Endothelial cell of umbilical vein (primary cell): Measurements from ENCODE around the gene GAPVD1. TPM values are rescaled to one million over a fixed set of nuclear protein-coding genes. Genes with fewer than 3 reads are reported as not detected.

ENCODE experiments used
- BruUV-seq: library from RNA; stranded (reverse); fragments of 400-500 nt; replicated peaks from 2 replicates; lab custom pipeline; 2021; lab: Mats Ljungman, UMichigan
- CTCF ChIA-PET: fragments of 300-600, 350-600 bp; sonication (Branson Sonifier 250); formaldehyde crosslinking; loops from one replicate; lab custom pipeline; 2021; ENCODE audit warnings: antibody characterized with exemption, inconsistent platforms; lab: Charles Lee
- POLR2A ChIA-PET: fragments of 300-600, 350-600 bp; sonication (Branson Sonifier 250); formaldehyde crosslinking; loops from one replicate; lab custom pipeline; 2021; ENCODE audit warnings: antibody characterized with exemption, inconsistent platforms; lab: Charles Lee
- DNase-seq: peaks from one replicate; pipeline ENCODE4 v3.0.0-alpha.2; 2011; ENCODE audit warnings: low read depth, low spot score
- FAIRE-seq: peaks from 2 replicates; lab custom pipeline; 2011; peaks lifted over from hg19 to GRCh38; lab: Jason Lieb, UNC
- H2AFZ ChIP-seq: 2 replicates; pipeline ENCODE4 v1.6.0; 2012; ENCODE audit warnings: low read depth, low read length, control low read depth, inconsistent platforms
- H3K27ac ChIP-seq: 2 replicates; pipeline ENCODE4 v1.5.1; 2011; ENCODE audit warnings: low read depth, mild to moderate bottlenecking, control low read depth, low read length, moderate library complexity; ENCODE audit not compliant: insufficient read depth
- H3K27me3 ChIP-seq, 2 experiments: 2 replicates each; pipeline versions ENCODE4 v1.6.0 to v1.6.1; 2011; ENCODE audit warnings: low read length in 2 of 2, mixed read lengths in 1 of 2; ENCODE audit not compliant: control insufficient read depth in 2 of 2, insufficient read depth in 2 of 2
- H3K36me3 ChIP-seq, 2 experiments: 2 replicates in 1 of 2; 3 replicates in 1 of 2; pipeline ENCODE4 v1.5.1; 2011; ENCODE audit warnings: low read length in 2 of 2, mild to moderate bottlenecking in 1 of 2, moderate library complexity in 1 of 2; ENCODE audit not compliant: control insufficient read depth in 2 of 2, insufficient read depth in 2 of 2; ENCODE audit errors: extremely low read depth in 1 of 2
- H3K4me1 ChIP-seq: 3 replicates; pipeline ENCODE4 v1.5.1; 2011; ENCODE audit warnings: mild to moderate bottlenecking, low read length; ENCODE audit not compliant: control insufficient read depth, insufficient read depth; ENCODE audit errors: extremely low read depth
- H3K4me2 ChIP-seq: 2 replicates; pipeline ENCODE4 v1.6.1; 2011; ENCODE audit warnings: low read length, control low read depth, mixed read lengths; ENCODE audit not compliant: insufficient read depth
- H3K4me3 ChIP-seq, 3 experiments: fragments of 200-600 bp in 1 of 3; sonication (generic), shearing (Covaris generic) in 1 of 3; replicated peaks in 1 of 3; 2 replicates each; pipeline ENCODE4 v1.5.1; 2011 to 2016; ENCODE audit warnings: control low read depth in 3 of 3, low read length in 3 of 3, mild to moderate bottlenecking in 2 of 3, inconsistent platforms in 1 of 3, low read depth in 1 of 3, moderate library complexity in 1 of 3; ENCODE audit not compliant: insufficient read depth in 1 of 3
- H3K79me2 ChIP-seq: 2 replicates; pipeline ENCODE4 v1.6.0; 2012; ENCODE audit warnings: low read length, inconsistent platforms; ENCODE audit not compliant: control insufficient read depth, insufficient read depth
- H3K9ac ChIP-seq: replicated peaks from 2 replicates; pipeline ENCODE3; 2011; ENCODE audit warnings: low read length, control low read depth; ENCODE audit not compliant: insufficient read depth; ENCODE audit errors: extremely low read depth
- H3K9me1 ChIP-seq: replicated peaks from 3 replicates; pipeline ENCODE4 v1.6.0; 2011; ENCODE audit warnings: mild to moderate bottlenecking, low read length; ENCODE audit not compliant: control insufficient read depth, insufficient read depth; ENCODE audit errors: extremely low read depth
- H3K9me3 ChIP-seq: replicated peaks from 2 replicates; pipeline ENCODE4 v1.5.1; 2012; ENCODE audit warnings: low read length, inconsistent platforms; ENCODE audit not compliant: control insufficient read depth, insufficient read depth
- H4K20me1 ChIP-seq: replicated peaks from 2 replicates; pipeline ENCODE3; 2011; ENCODE audit warnings: mild to moderate bottlenecking, low read length; ENCODE audit not compliant: control insufficient read depth, insufficient read depth; ENCODE audit errors: extremely low read depth
- CTCF ChIP-seq, 2 donors: IDR thresholded peaks; 1 replicate in 1 of 2; 2 replicates in 1 of 2; pipeline ENCODE4 v1.5.1; 2011; ENCODE audit warnings: low read length in 2 of 2, mild to moderate bottlenecking in 2 of 2, moderate library complexity in 2 of 2, control low read depth in 1 of 2, inconsistent platforms in 1 of 2, low read depth in 1 of 2; ENCODE audit not compliant: insufficient read depth in 1 of 2; ENCODE audit errors: extremely low read depth in 1 of 2
- MYC ChIP-seq: IDR thresholded peaks from one replicate; pipeline ENCODE4 v1.6.1; 2011; ENCODE audit warnings: mild to moderate bottlenecking, low read depth, low read length
- POLR2A ChIP-seq: IDR thresholded peaks from 2 replicates; pipeline ENCODE4 v1.6.1; 2012; ENCODE audit warnings: low read depth, mild to moderate bottlenecking, control low read depth, low read length
- dilution Hi-C: fragments of 300-500 bp; cut with MboI; formaldehyde crosslinking; loops from one replicate; pipeline ENCODE4 v1.15.0; 2019; ENCODE audit warnings: low sequenced_read_pairs; ENCODE audit not compliant: extremely low pct_ligation_motif_present
- intact Hi-C: fragments of 100-400 bp; cut with micrococcal nuclease; formaldehyde crosslinking; loops from one replicate; pipeline ENCODE4 v1.10.0; 2022
- polyA plus RNA-seq, 4 experiments: library from polyadenylated mRNA; depleted of rRNA in 3 of 4; stranded (reverse) in 3 of 4; unstranded in 1 of 4; fragments of >200 nt; gene quantifications; 2 replicates each; pipeline versions ENCODE4 v1.2.1 to v1.2.3, GENCODE V29; 2011 to 2012; ENCODE audit warnings: missing spikeins in 1 of 4
- total RNA-seq: library from RNA; stranded (reverse); gene quantifications from 2 replicates; pipeline ENCODE4 v1.2.3, GENCODE V29; 2021

Gene GAPVD1
- total and polyA plus RNA-seq, 2 donors (not counting 3 experiments of a cell fraction or from before 2014, with no cell fraction given): 10.7 to 53.2 TPM

- H3K9ac ChIP-seq: peak overlapping the region; percentile 93
- POLR2A ChIA-PET: interaction anchor here (0.6 to 0.7 kb wide), 2 partner anchors 298 to 983 kb away, joined by 4 to 5 read pairs; no protein-coding TSS in a partner anchor
- FAIRE-seq: peak; percentile 79
- peak overlapping the region; percentile 66 for H3K27ac ChIP-seq
- TF ChIP-seq MYC (peak; percentile 14), CTCF (IDR thresholded peaks at IDR 0.05; ENCODE audit: extremely low read depth in 1 of 2, insufficient read depth in 1 of 2, low read depth in 1 of 2, low read length in 2 of 2) (peak; percentile 82 to 93), POLR2A (no peak)
- intact Hi-C loops: loop anchor here (1.0 to 10.0 kb wide), 8 partner anchors 151 to 1084 kb away; partner anchors contain the start of gene PBX3
- no peaks in the 10 kb centered on the region for H3K9me1 ChIP-seq
- peak overlapping the region; percentile 53 for H3K4me2 ChIP-seq
- peak; percentile 61 for DNase-seq
- TSS peak; percentile 55 for BruUV-seq
- H3K27me3 ChIP-seq: no peaks in the 10 kb centered on the region
- H3K79me2 ChIP-seq: no peaks in the 10 kb centered on the region
- H3K9me3 ChIP-seq: no peaks in the 10 kb centered on the region
- CTCF ChIA-PET: interaction anchor here (0.6 to 2.7 kb wide), 59 partner anchors 9 to 1091 kb away, joined by 3 to 35 read pairs (median 4); partner anchors contain the start of gene MVB12B
- H3K4me3 ChIP-seq: peak overlapping the region; percentile 39 to 62 (median 40)
- dilution Hi-C loops: no loop called here
- H4K20me1 ChIP-seq: no peaks in the 10 kb centered on the region
- peaks cover 3% of the 10 kb centered on the region for H3K4me1 ChIP-seq
- peak overlapping the region; percentile 62 for H2AFZ ChIP-seq
- no peaks in the 10 kb centered on the region for H3K36me3 ChIP-seq
Measured at GRCh38 chr9:125407974-125408900, 146.6 kb downstream of the GAPVD1 start.
